Measurements from ENCODE around the gene PLEKHM3.

GRCh38 chr2:208000701-208001395 is 24.5 kb downstream of the PLEKHM3 start:
- TF ChIP-seq ZNF121 (CRISPR knock-in tag; IDR thresholded peaks at IDR 0.05) (no peak), AFF4 (CRISPR knock-in tag; IDR thresholded peaks at IDR 0.05) (no peak), MIER2 (CRISPR knock-in tag; IDR thresholded peaks at IDR 0.05) (no peak), E2F1 (CRISPR knock-in tag; IDR thresholded peaks at IDR 0.05) (no peak), EP300 (IDR thresholded peaks at IDR 0.05; ENCODE audit: low read depth in 2 of 2, low read length in 2 of 2) (no peak), EP300 (CRISPR knock-in tag; IDR thresholded peaks at IDR 0.05; ENCODE audit: borderline replicate concordance) (no peak), USF2 (IDR thresholded peaks at IDR 0.05; ENCODE audit: low read depth, low read length) (no peak), USF2 (CRISPR knock-in tag; IDR thresholded peaks at IDR 0.05; ENCODE audit: borderline replicate concordance) (no peak), KDM5A (IDR thresholded peaks at IDR 0.05; ENCODE audit: borderline replicate concordance, low read length) (no peak), ZNF329 (CRISPR knock-in tag; IDR thresholded peaks at IDR 0.05; ENCODE audit: low read depth) (no peak)

All from HepG2 (cell line).